ENCODE results near the gene ASAP2.

Gene ASAP2

GRCh38 chr2:9355270-9355669 is 148.7 kb downstream of the ASAP2 start:
- no peak overlapping the region for H2AFZ ChIP-seq (ENCODE audit: low read length)
- H4K20me1 ChIP-seq (ENCODE audit: insufficient read depth, low read length), result no peaks in the 10 kb centered on the region
- H3F3A ChIP-seq (ENCODE audit: insufficient read depth, low read length), result no peaks in the 10 kb centered on the region
- H3K4me2 ChIP-seq (ENCODE audit: low read length), result no peak overlapping the region
- no peak overlapping the region for H3K4me3 ChIP-seq (ENCODE audit: low read depth, low read length, poor library complexity, severe bottlenecking)
- no peaks in the 10 kb centered on the region for H3K79me2 ChIP-seq (ENCODE audit: insufficient read depth, low read length)
- no peaks in the 10 kb centered on the region for H3K4me1 ChIP-seq (ENCODE audit: insufficient read depth, low read length, severe bottlenecking)
- no peaks in the 10 kb centered on the region for H3K9me2 ChIP-seq (ENCODE audit: low read depth, low read length)
- TF ChIP-seq, protein P1, sequence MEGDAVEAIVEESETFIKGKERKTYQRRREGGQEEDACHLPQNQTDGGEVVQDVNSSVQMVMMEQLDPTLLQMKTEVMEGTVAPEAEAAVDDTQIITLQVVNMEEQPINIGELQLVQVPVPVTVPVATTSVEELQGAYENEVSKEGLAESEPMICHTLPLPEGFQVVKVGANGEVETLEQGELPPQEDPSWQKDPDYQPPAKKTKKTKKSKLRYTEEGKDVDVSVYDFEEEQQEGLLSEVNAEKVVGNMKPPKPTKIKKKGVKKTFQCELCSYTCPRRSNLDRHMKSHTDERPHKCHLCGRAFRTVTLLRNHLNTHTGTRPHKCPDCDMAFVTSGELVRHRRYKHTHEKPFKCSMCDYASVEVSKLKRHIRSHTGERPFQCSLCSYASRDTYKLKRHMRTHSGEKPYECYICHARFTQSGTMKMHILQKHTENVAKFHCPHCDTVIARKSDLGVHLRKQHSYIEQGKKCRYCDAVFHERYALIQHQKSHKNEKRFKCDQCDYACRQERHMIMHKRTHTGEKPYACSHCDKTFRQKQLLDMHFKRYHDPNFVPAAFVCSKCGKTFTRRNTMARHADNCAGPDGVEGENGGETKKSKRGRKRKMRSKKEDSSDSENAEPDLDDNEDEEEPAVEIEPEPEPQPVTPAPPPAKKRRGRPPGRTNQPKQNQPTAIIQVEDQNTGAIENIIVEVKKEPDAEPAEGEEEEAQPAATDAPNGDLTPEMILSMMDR (IDR thresholded peaks at IDR 0.05; ENCODE audit: low read length), result no peak
- TF ChIP-seq EZH2 (IDR thresholded peaks at IDR 0.05; ENCODE audit: borderline replicate concordance, low read length), result no peak
- H3K27ac ChIP-seq (ENCODE audit: low read depth, low read length, poor library complexity, severe bottlenecking), result no peak overlapping the region
- no peaks in the 10 kb centered on the region for H3K9me3 ChIP-seq (ENCODE audit: low read length)
- no peaks in the 10 kb centered on the region for H3K36me3 ChIP-seq (ENCODE audit: insufficient read depth, low read length)
- no peaks in the 10 kb centered on the region for H3K27me3 ChIP-seq (ENCODE audit: insufficient read depth, low read length)
- no peak overlapping the region for H3K9ac ChIP-seq (ENCODE audit: low read length)

DNA sequence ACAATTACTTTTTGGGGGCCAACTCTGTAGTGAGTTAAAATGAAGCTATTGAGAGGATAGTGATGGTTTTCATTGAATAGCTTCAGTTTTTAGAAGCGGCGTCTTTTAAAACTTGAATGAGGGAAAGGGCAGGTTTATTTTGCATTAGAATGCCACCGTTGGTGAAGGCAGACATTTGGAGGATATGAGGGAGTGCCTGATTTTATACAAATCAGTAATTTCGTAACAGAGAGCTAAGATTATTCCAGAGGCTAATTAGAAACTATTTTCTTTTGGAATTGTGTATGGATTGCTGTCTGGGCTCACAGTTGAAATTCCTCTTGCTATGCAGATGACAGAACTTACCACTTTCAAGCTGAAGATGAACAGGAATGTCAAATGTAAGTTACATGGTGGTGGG is 149.1 kb downstream of the ASAP2 start:
- H3K4me2 ChIP-seq (ENCODE audit: low read length), result no peak overlapping the region
- no peak overlapping the region for H3K9ac ChIP-seq (ENCODE audit: low read length)
- H3K4me1 ChIP-seq (ENCODE audit: insufficient read depth, low read length, severe bottlenecking), result no peaks in the 10 kb centered on the region
- H3K36me3 ChIP-seq (ENCODE audit: insufficient read depth, low read length), result no peaks in the 10 kb centered on the region
- no peaks in the 10 kb centered on the region for H4K20me1 ChIP-seq (ENCODE audit: insufficient read depth, low read length)
- no peaks in the 10 kb centered on the region for H3K9me3 ChIP-seq (ENCODE audit: low read length)
- H3K79me2 ChIP-seq (ENCODE audit: insufficient read depth, low read length), result no peaks in the 10 kb centered on the region
- H3K4me3 ChIP-seq (ENCODE audit: low read depth, low read length, poor library complexity, severe bottlenecking), result no peak overlapping the region
- H3K27me3 ChIP-seq (ENCODE audit: insufficient read depth, low read length), result no peaks in the 10 kb centered on the region
- H3K27ac ChIP-seq (ENCODE audit: low read depth, low read length, poor library complexity, severe bottlenecking), result no peak overlapping the region
- no peak overlapping the region for H2AFZ ChIP-seq (ENCODE audit: low read length)
- no peaks in the 10 kb centered on the region for H3K9me2 ChIP-seq (ENCODE audit: low read depth, low read length)
- no peak for TF ChIP-seq EZH2 (IDR thresholded peaks at IDR 0.05; ENCODE audit: borderline replicate concordance, low read length)
- TF ChIP-seq, protein P1 (IDR thresholded peaks at IDR 0.05; ENCODE audit: low read length), result no peak
- no peaks in the 10 kb centered on the region for H3F3A ChIP-seq (ENCODE audit: insufficient read depth, low read length)

- Histone ChIP-seq H3K4me3 (ENCODE audit: low read depth, low read length, poor library complexity, severe bottlenecking) (no peak overlapping the region), H3F3A (ENCODE audit: insufficient read depth, low read length) (no peaks in the 10 kb centered on the region), H3K9ac (ENCODE audit: low read length) (no peak overlapping the region), H2AFZ (ENCODE audit: low read length) (no peak overlapping the region), H4K20me1 (ENCODE audit: insufficient read depth, low read length) (no peaks in the 10 kb centered on the region), H3K4me1 (ENCODE audit: insufficient read depth, low read length, severe bottlenecking) (no peaks in the 10 kb centered on the region), H3K27ac (ENCODE audit: low read depth, low read length, poor library complexity, severe bottlenecking) (no peak overlapping the region), H3K9me3 (ENCODE audit: low read length) (no peaks in the 10 kb centered on the region), H3K36me3 (ENCODE audit: insufficient read depth, low read length) (no peaks in the 10 kb centered on the region), H3K27me3 (ENCODE audit: insufficient read depth, low read length) (no peaks in the 10 kb centered on the region), H3K79me2 (ENCODE audit: insufficient read depth, low read length) (no peaks in the 10 kb centered on the region), H3K4me2 (ENCODE audit: low read length) (no peak overlapping the region), H3K9me2 (ENCODE audit: low read depth, low read length) (no peaks in the 10 kb centered on the region)
- TF ChIP-seq, protein P1 (IDR thresholded peaks at IDR 0.05; ENCODE audit: low read length), result no peak
- TF ChIP-seq EZH2 (IDR thresholded peaks at IDR 0.05; ENCODE audit: borderline replicate concordance, low read length), result no peak
Measured at GRCh38 chr2:9356261-9356660, 149.6 kb downstream of the ASAP2 start.
